Ovary (tissue), 3 donors: Measurements from ENCODE around the gene SUB1.

ENCODE experiments used
- EP300 ChIP-seq: sonication (generic); formaldehyde crosslinking; IDR thresholded peaks from one replicate; pipeline ENCODE4 v1.6.1; 2017; ENCODE audit warnings: antibody characterized with exemption
- POLR2A ChIP-seq: fragments of 450-650 bp; IDR thresholded peaks from one replicate; pipeline ENCODE4 v1.6.1; 2017; ENCODE audit warnings: antibody characterized with exemption, mild to moderate bottlenecking, moderate library complexity
- TF ChIP-seq, protein P1 (sequence below), 3 donors: fragments of 450-650 bp in 2 of 3; fragments of 200-600 bp in 1 of 3; IDR thresholded peaks; one replicate each; pipeline versions ENCODE4 v1.5.1 to v1.8.0; 2016 to 2022; ENCODE audit warnings: antibody characterized with exemption in 3 of 3, mild to moderate bottlenecking in 1 of 3
- donor health status: DM: no; HTN: no; CAD: no.

DNA sequence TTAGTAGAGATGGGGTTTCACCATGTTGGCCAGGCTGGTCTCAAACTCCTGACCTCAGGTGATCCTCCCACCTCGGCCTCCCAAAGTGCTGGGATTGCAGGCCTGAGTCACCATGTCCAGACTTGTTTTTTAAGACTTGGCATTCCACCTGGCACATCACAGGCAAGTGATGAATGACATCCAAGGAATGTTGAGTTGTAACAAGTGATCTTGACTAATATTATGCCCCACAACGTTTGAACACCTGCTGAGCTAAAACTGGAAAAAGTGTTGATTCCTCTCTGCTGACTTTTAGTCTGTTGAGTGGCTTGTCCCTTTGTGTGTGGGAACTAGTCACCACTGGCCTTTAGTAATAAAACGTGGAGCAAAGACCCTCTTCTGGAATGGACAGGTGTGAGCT lies 54.6 kb downstream of the SUB1 start:
- TF ChIP-seq, protein P1, sequence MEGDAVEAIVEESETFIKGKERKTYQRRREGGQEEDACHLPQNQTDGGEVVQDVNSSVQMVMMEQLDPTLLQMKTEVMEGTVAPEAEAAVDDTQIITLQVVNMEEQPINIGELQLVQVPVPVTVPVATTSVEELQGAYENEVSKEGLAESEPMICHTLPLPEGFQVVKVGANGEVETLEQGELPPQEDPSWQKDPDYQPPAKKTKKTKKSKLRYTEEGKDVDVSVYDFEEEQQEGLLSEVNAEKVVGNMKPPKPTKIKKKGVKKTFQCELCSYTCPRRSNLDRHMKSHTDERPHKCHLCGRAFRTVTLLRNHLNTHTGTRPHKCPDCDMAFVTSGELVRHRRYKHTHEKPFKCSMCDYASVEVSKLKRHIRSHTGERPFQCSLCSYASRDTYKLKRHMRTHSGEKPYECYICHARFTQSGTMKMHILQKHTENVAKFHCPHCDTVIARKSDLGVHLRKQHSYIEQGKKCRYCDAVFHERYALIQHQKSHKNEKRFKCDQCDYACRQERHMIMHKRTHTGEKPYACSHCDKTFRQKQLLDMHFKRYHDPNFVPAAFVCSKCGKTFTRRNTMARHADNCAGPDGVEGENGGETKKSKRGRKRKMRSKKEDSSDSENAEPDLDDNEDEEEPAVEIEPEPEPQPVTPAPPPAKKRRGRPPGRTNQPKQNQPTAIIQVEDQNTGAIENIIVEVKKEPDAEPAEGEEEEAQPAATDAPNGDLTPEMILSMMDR (IDR thresholded peaks at IDR 0.05): no peak
- no peak for TF ChIP-seq EP300
- no peak for TF ChIP-seq POLR2A
